ENCODE measurements around the gene MTA3. TPM values are rescaled to one million over a fixed set of nuclear protein-coding genes. Genes with fewer than 3 reads are reported as not detected.

MTA3 gene
- total RNA-seq, 1 experiment from 2014 or later: 57.1 TPM

GRCh38 chr2:42747422-42747821, 179.0 kb downstream of the MTA3 start:
- H3K27ac ChIP-seq (ENCODE audit: low read depth, low read length, poor library complexity, severe bottlenecking): no peak overlapping the region
- POLR2A ChIA-PET (ENCODE audit: low non-redundant PET): no interaction called here
- H3K4me1 ChIP-seq (ENCODE audit: insufficient read depth, low read length, poor library complexity, severe bottlenecking): no peaks in the 10 kb centered on the region
- no peak overlapping the region for H3K4me3 ChIP-seq (ENCODE audit: low read depth, low read length, poor library complexity, severe bottlenecking)
- no peak for TF ChIP-seq EZH2 (IDR thresholded peaks at IDR 0.05; ENCODE audit: borderline replicate concordance, low read depth, low read length, poor library complexity, severe bottlenecking)
- TF ChIP-seq, protein P1, sequence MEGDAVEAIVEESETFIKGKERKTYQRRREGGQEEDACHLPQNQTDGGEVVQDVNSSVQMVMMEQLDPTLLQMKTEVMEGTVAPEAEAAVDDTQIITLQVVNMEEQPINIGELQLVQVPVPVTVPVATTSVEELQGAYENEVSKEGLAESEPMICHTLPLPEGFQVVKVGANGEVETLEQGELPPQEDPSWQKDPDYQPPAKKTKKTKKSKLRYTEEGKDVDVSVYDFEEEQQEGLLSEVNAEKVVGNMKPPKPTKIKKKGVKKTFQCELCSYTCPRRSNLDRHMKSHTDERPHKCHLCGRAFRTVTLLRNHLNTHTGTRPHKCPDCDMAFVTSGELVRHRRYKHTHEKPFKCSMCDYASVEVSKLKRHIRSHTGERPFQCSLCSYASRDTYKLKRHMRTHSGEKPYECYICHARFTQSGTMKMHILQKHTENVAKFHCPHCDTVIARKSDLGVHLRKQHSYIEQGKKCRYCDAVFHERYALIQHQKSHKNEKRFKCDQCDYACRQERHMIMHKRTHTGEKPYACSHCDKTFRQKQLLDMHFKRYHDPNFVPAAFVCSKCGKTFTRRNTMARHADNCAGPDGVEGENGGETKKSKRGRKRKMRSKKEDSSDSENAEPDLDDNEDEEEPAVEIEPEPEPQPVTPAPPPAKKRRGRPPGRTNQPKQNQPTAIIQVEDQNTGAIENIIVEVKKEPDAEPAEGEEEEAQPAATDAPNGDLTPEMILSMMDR (conservative IDR thresholded peaks at IDR 0.05; ENCODE audit: low read depth, low read length): no peak
- no peaks in the 10 kb centered on the region for H3K9me3 ChIP-seq (ENCODE audit: low read depth, low read length, poor library complexity, severe bottlenecking)
- intact Hi-C loops (cut with micrococcal nuclease; ENCODE audit: unreplicated experiment): no loop called here
- CTCF ChIA-PET: no interaction called here
- H3K36me3 ChIP-seq (ENCODE audit: insufficient read depth, low read length, poor library complexity, severe bottlenecking): no peaks in the 10 kb centered on the region
- BruUV-seq (replicated peaks): no TSS peak
- DNase-seq (ENCODE audit: low spot score): no peak
- no peaks in the 10 kb centered on the region for H3K27me3 ChIP-seq (replicated peaks; ENCODE audit: insufficient read depth, low read depth, low read length, poor library complexity)

DNA sequence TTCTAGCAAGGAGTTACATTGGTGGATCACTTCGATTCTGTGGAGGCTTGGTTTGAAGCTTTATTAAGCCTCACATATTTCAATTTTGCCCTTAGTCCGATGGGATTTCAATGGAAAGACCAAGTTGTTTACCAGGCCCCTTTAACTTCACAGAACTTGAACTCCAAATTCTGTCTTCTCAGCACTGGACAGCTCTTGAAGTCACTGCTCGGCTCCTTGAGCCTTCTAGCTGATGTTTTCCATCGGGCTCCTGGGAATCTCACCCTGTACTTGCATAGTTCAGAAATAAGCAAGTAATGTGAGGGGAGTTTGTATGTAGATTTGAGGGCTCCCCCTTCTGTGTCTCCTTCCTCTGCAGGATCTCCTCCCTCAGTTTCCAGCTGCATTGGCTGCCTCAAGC, 180.4 kb downstream of the MTA3 start:
- TF ChIP-seq, protein P1 (conservative IDR thresholded peaks at IDR 0.05; ENCODE audit: low read depth, low read length): no peak
- TF ChIP-seq EZH2 (IDR thresholded peaks at IDR 0.05; ENCODE audit: borderline replicate concordance, low read depth, low read length, poor library complexity, severe bottlenecking): no peak
- no peak for DNase-seq (ENCODE audit: low spot score)
- intact Hi-C loops (cut with micrococcal nuclease; ENCODE audit: unreplicated experiment): no loop called here
- no peaks in the 10 kb centered on the region for H3K36me3 ChIP-seq (ENCODE audit: insufficient read depth, low read length, poor library complexity, severe bottlenecking)
- no peak overlapping the region for H3K27ac ChIP-seq (ENCODE audit: low read depth, low read length, poor library complexity, severe bottlenecking)
- BruUV-seq (replicated peaks): no TSS peak
- no peaks in the 10 kb centered on the region for H3K9me3 ChIP-seq (ENCODE audit: low read depth, low read length, poor library complexity, severe bottlenecking)
- H3K4me3 ChIP-seq (ENCODE audit: low read depth, low read length, poor library complexity, severe bottlenecking): no peak overlapping the region
- no peaks in the 10 kb centered on the region for H3K4me1 ChIP-seq (ENCODE audit: insufficient read depth, low read length, poor library complexity, severe bottlenecking)
- ChIA-PET CTCF (no interaction called here), POLR2A (ENCODE audit: low non-redundant PET) (no interaction called here)
- H3K27me3 ChIP-seq (replicated peaks; ENCODE audit: insufficient read depth, low read depth, low read length, poor library complexity): no peaks in the 10 kb centered on the region

DNA sequence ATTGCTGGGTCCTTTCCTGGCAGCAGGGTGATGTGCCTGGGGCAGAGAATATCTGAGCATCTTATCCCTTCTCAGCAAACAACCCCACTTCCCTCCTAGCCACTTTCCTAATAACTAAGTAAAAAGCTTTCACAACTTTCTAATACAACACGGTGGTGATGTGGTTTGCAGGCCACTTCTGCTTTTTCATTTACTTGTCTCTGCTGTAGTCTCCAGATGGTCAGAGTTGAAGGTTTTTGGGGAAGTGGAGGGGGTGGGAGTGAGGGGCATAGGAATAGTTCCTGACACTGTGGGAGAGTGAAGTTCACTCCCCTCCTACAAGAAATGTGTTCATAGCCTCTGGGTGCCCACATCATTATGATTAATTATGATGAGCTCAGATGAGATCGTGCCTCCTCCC, 183.9 kb downstream of the MTA3 start:
- H3K27ac ChIP-seq (ENCODE audit: low read depth, low read length, poor library complexity, severe bottlenecking): no peak overlapping the region
- H3K4me3 ChIP-seq (ENCODE audit: low read depth, low read length, poor library complexity, severe bottlenecking): no peak overlapping the region
- TF ChIP-seq EZH2 (IDR thresholded peaks at IDR 0.05; ENCODE audit: borderline replicate concordance, low read depth, low read length, poor library complexity, severe bottlenecking): no peak
- TF ChIP-seq, protein P1 (conservative IDR thresholded peaks at IDR 0.05; ENCODE audit: low read depth, low read length): no peak
- H3K4me1 ChIP-seq (ENCODE audit: insufficient read depth, low read length, poor library complexity, severe bottlenecking): no peaks in the 10 kb centered on the region
- no peaks in the 10 kb centered on the region for H3K27me3 ChIP-seq (replicated peaks; ENCODE audit: insufficient read depth, low read depth, low read length, poor library complexity)
- ChIA-PET POLR2A (ENCODE audit: low non-redundant PET) (no interaction called here), CTCF (no interaction called here)
- H3K9me3 ChIP-seq (ENCODE audit: low read depth, low read length, poor library complexity, severe bottlenecking): no peaks in the 10 kb centered on the region
- BruUV-seq (replicated peaks): no TSS peak
- no peaks in the 10 kb centered on the region for H3K36me3 ChIP-seq (ENCODE audit: insufficient read depth, low read length, poor library complexity, severe bottlenecking)
- intact Hi-C loops (cut with micrococcal nuclease; ENCODE audit: unreplicated experiment): no loop called here
- no peak for DNase-seq (ENCODE audit: low spot score)

Data from A673 (cell line).